Astrocyte of the spinal cord (primary cell): Measurements from ENCODE around the gene FRMD3.
"Not testable (repeated sequence)": the region's sequence is repeated elsewhere in the genome, so short reads cannot be mapped to it uniquely, and the experiment has no call there.

Source experiments
- DNase-seq: peaks from one replicate; pipeline ENCODE4 v3.0.0; 2011; ENCODE audit warnings: low read depth, low spot score
- H3K4me3 ChIP-seq: 2 replicates; pipeline ENCODE4 v1.5.1; 2011; ENCODE audit warnings: low read depth, mild to moderate bottlenecking, low read length, moderate library complexity
- in situ Hi-C: cut with HindIII; loops from 2 replicates; pipeline ENCODE4 v1.10.0; 2017; ENCODE audit warnings: low sequenced_read_pairs
- TF ChIP-seq, protein P1 (sequence below): IDR thresholded peaks from 2 replicates; pipeline ENCODE4 v1.5.1; 2012; ENCODE audit warnings: low read depth, mild to moderate bottlenecking, low read length, inconsistent platforms

Gene FRMD3

DNA sequence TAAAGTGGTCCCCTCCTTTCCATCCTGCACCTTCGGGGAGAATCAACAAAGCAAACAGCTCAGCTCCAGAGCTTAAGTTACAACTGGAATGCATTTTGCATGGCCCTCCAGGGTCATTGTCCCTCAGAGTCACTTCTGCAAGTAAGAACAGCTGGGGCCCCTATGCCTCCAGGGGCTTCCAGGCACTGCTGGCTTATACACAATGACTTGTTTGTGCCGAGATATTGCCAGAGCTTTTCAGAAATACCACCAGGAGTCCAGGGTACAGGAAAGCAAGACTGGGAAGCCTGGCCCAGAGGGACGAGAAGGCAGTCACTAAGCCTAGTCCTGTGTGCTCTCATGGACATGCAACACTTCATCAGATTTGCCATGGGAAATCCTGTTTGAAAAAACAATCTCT is 11.3 kb downstream of the FRMD3 start:
- no peak overlapping the region for H3K4me3 ChIP-seq
- TF ChIP-seq, protein P1, sequence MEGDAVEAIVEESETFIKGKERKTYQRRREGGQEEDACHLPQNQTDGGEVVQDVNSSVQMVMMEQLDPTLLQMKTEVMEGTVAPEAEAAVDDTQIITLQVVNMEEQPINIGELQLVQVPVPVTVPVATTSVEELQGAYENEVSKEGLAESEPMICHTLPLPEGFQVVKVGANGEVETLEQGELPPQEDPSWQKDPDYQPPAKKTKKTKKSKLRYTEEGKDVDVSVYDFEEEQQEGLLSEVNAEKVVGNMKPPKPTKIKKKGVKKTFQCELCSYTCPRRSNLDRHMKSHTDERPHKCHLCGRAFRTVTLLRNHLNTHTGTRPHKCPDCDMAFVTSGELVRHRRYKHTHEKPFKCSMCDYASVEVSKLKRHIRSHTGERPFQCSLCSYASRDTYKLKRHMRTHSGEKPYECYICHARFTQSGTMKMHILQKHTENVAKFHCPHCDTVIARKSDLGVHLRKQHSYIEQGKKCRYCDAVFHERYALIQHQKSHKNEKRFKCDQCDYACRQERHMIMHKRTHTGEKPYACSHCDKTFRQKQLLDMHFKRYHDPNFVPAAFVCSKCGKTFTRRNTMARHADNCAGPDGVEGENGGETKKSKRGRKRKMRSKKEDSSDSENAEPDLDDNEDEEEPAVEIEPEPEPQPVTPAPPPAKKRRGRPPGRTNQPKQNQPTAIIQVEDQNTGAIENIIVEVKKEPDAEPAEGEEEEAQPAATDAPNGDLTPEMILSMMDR, result no peak
- DNase-seq, result no peak
- in situ Hi-C loops, result no loop called here

DNA sequence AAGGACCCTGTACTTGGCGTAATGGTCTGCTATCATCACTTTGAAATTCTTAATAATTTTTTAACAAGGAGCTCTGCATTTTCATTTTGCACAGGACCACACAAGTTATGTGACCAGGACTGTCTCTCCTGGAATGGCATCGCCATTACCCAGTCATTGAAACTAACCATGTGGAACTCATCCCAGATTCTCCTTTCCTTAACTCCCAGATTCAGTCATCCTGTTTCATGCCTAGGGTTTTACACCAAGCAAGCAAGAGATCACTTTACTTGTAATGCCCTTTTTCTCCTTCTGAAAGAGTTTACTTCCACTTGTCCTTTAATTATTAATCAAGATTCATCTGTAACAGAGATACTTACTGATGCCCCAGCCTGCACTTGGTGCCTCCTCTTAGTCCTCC is 12.0 kb downstream of the FRMD3 start:
- TF ChIP-seq, protein P1, result no peak
- H3K4me3 ChIP-seq, result no peak overlapping the region
- in situ Hi-C loops, result no loop called here
- DNase-seq, result no peak

DNA sequence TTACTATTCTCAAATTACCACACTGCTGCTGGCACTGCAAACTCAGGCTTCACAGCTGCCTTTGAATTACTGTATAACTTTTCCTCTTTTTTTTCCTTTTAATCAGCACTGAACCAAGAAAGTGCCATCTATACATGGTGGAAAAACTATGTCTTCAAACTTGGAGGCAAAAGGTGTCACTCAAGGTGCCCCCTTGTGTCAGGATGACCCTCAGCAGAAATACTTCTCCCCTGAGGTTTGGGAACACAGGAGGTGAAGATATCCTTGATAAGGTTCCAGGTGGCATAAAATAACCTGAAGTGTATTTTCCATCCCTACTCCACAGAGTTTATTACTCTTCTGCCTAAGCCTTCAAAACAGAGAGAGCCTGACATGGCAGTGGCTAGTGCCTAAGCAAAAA is 14.5 kb downstream of the FRMD3 start:
- no peak for DNase-seq
- TF ChIP-seq, protein P1, result no peak
- in situ Hi-C loops, result no loop called here
- no peak overlapping the region for H3K4me3 ChIP-seq

DNA sequence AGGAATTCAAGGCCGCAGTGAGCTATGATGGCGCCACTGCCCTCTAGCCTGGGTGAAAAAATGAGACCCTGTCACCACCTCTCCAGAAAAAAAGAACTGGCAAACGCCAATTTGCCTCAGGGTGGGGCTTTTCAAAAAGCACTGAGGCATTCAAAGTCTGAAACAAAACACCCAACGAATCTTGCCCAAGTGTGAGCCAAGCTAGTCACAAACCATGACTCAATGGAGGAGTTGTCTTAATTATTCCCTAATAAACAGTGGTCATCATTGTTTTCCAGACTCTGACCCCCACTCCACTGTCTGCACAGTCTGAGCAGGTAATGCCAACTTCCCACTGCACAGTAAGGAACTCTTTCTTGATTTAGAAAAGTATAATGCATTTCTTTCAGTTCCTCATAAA is 16.8 kb downstream of the FRMD3 start:
- TF ChIP-seq, protein P1, result no peak
- in situ Hi-C loops, result no loop called here
- no peak for DNase-seq
- no peak overlapping the region for H3K4me3 ChIP-seq

DNA sequence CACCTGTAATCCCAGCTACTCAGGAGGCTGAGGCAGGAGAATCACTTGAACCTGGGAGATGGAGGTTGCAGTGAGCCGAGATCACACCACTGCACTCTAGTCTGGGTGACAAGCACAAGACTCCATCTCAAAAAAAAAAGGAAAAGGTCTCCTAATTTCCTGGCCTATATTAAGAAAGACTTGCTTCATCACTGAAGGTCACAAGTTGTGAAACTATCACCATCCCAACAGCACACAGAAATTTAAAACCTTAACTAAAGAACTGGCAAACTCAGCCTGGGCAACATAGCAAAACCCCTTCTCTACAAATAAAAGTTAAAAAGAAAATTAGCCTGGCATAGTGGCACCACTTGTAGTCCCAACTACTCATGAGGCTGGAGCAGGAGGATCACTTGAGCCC is 17.2 kb downstream of the FRMD3 start:
- TF ChIP-seq, protein P1, result no peak
- DNase-seq, result no peak
- H3K4me3 ChIP-seq, result no peak overlapping the region
- in situ Hi-C loops, result no loop called here

DNA sequence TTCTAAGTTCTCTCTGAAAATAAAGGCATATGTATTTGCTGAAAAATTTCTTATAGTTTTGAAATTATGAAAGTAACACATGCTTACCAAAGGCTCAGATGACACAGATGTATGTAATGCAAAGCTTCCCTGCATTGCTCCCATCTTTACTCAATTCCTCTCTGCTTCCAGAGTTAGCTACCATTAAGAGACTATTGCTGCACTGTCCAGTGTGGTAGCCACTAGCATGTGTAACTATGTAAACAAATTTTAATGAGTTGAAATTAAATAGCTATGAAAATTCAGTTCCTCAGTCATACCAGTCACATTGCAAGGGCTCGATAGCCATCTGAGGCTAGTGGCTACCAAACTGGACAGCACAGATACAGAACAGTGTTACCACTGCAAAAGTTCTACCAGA is 17.9 kb downstream of the FRMD3 start:
- H3K4me3 ChIP-seq, result no peak overlapping the region
- no peak for DNase-seq
- in situ Hi-C loops, result no loop called here
- TF ChIP-seq, protein P1, result no peak

DNA sequence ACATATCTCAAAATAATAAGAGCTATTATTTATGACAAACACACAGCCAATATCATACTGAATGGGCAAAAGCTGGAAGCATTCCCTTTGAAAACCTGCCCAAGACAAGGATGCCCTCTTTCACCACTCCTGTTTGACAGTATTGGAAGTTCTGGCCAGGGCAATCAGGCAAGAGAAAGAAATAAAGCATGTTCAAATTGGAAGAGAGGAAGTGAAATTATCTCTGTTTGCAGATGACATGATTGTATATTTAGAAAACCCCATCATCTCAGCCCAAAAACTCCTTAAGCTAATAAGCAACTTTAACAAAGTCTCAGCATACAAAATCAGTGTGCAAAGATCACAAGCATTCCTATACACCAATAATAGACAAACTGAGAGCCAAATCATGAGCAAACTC is 20.2 kb downstream of the FRMD3 start:
- DNase-seq, H3K4me3 ChIP-seq, in situ Hi-C loops: not testable (repeated sequence)
